B cell (primary cell): Measurements from ENCODE around the gene XPNPEP1. TPM values are rescaled to one million over a fixed set of nuclear protein-coding genes. Genes with fewer than 3 reads are reported as not detected.

Experiments
- ATAC-seq: fragments of 200-7000 bp; cut with Tn5 transposase; one replicate; pipeline ENCODE4 v1.10.0; 2021; ENCODE audit warnings: low read depth, mild to moderate bottlenecking, moderate number of reproducible peaks, moderate library complexity
- CTCF ChIA-PET: fragments of 350-600 bp; sonication (Branson Sonifier 250); formaldehyde crosslinking; loops from one replicate; lab custom pipeline; 2021; ENCODE audit warnings: antibody characterized with exemption, inconsistent platforms; lab: Charles Lee
- POLR2A ChIA-PET: fragments of 350-600 bp; sonication (Branson Sonifier 250); formaldehyde crosslinking; loops from one replicate; lab custom pipeline; 2021; ENCODE audit warnings: antibody characterized with exemption; lab: Charles Lee
- DNase-seq: peaks from one replicate; pipeline ENCODE4 v3.0.0; 2013
- H2AFZ ChIP-seq: 2 replicates; pipeline ENCODE4 v1.6.1; 2012; ENCODE audit warnings: mild to moderate bottlenecking, low read depth, low read length; ENCODE audit not compliant: insufficient read depth, poor library complexity, severe bottlenecking
- H3K27ac ChIP-seq, 2 donors: 1 replicate in 1 of 2; 2 replicates in 1 of 2; pipeline ENCODE4 v1.5.1; 2012 to 2013; ENCODE audit warnings: low read length in 2 of 2, mild to moderate bottlenecking in 2 of 2, moderate library complexity in 1 of 2
- H3K27me3 ChIP-seq, 4 experiments: fragments of 200-600 bp in 1 of 4; sonication (generic) in 1 of 4; replicated peaks in 1 of 4; 1 replicate in 2 of 4; 2 replicates in 2 of 4; pipeline versions ENCODE4 v1.6.1 to v1.7.0; 2013 to 2016; ENCODE audit warnings: low read length in 3 of 4, mild to moderate bottlenecking in 2 of 4, mixed read lengths in 1 of 4, moderate library complexity in 1 of 4; ENCODE audit not compliant: insufficient read depth in 4 of 4, control insufficient read depth in 3 of 4; ENCODE audit errors: control extremely low read depth in 1 of 4
- H3K36me3 ChIP-seq, 2 experiments: replicated peaks in 1 of 2; 1 replicate in 1 of 2; 2 replicates in 1 of 2; pipeline versions ENCODE4 v1.6.1 to v1.7.1; 2013; ENCODE audit warnings: low read length in 1 of 2; ENCODE audit not compliant: insufficient read depth in 2 of 2, control insufficient read depth in 1 of 2; ENCODE audit errors: control extremely low read depth in 1 of 2, extremely low read depth in 1 of 2
- H3K4me1 ChIP-seq, 2 donors: fragments of 200-600 bp in 1 of 2; sonication (generic) in 1 of 2; 1 replicate in 1 of 2; 2 replicates in 1 of 2; pipeline versions ENCODE4 v1.5.1 to v1.6.1; 2013 to 2017; ENCODE audit warnings: low read length in 2 of 2; ENCODE audit not compliant: control insufficient read depth in 2 of 2, insufficient read depth in 2 of 2
- H3K4me2 ChIP-seq: replicated peaks from 2 replicates; pipeline ENCODE3; 2012; ENCODE audit warnings: mild to moderate bottlenecking, low read depth, low read length; ENCODE audit not compliant: poor library complexity, severe bottlenecking
- H3K4me3 ChIP-seq, 5 experiments: fragments of 200-600 bp in 1 of 5; sonication (generic) in 1 of 5; 1 replicate in 3 of 5; 2 replicates in 2 of 5; pipeline versions ENCODE4 v1.5.1 to v1.7.0; 2011 to 2016; ENCODE audit warnings: low read length in 4 of 5, mild to moderate bottlenecking in 4 of 5, low read depth in 2 of 5, control low read depth in 1 of 5, moderate library complexity in 1 of 5; ENCODE audit not compliant: insufficient read depth in 1 of 5; ENCODE audit errors: control extremely low read depth in 1 of 5, extremely low read depth in 1 of 5
- H3K79me2 ChIP-seq: fragments of 200-600 bp; sonication (generic); one replicate; pipeline ENCODE4 v1.6.0; 2016; ENCODE audit warnings: low read length; ENCODE audit not compliant: control insufficient read depth, insufficient read depth
- H3K9ac ChIP-seq: fragments of 200-600 bp; sonication (generic); 2 replicates; pipeline ENCODE4 v1.6.1; 2017; ENCODE audit warnings: mild to moderate bottlenecking, low read length, moderate library complexity
- H3K9me3 ChIP-seq, 3 donors: one replicate each; pipeline versions ENCODE4 v1.6.1 to v1.7.1; 2013; ENCODE audit warnings: low read length in 2 of 3; ENCODE audit not compliant: control insufficient read depth in 2 of 3, insufficient read depth in 1 of 3; ENCODE audit errors: control extremely low read depth in 1 of 3
- H4K20me1 ChIP-seq: 2 replicates; pipeline ENCODE4 v1.6.0; 2012; ENCODE audit warnings: mild to moderate bottlenecking, low read length; ENCODE audit not compliant: insufficient read depth, control insufficient read depth, poor library complexity, severe bottlenecking
- H3K27ac Mint-ChIP-seq: one replicate; pipeline ENCODE4 v1.8.0; 2021; ENCODE audit warnings: mixed read lengths
- H3K27me3 Mint-ChIP-seq: one replicate; pipeline ENCODE4 v1.8.0; 2021; ENCODE audit warnings: mixed read lengths
- H3K4me1 Mint-ChIP-seq: one replicate; pipeline ENCODE4 v1.8.0; 2021; ENCODE audit warnings: mixed read lengths
- H3K4me3 Mint-ChIP-seq: one replicate; pipeline ENCODE4 v1.8.0; 2021; ENCODE audit warnings: mixed read lengths
- H3K9me3 Mint-ChIP-seq: one replicate; pipeline ENCODE4 v1.8.0; 2022; ENCODE audit warnings: mixed read lengths; ENCODE audit not compliant: insufficient read depth
- CTCF ChIP-seq: fragments of 200-600 bp; IDR thresholded peaks from one replicate; pipeline ENCODE4 v1.8.0; 2022; ENCODE audit warnings: antibody characterized with exemption, mild to moderate bottlenecking
- EZH2 ChIP-seq: IDR thresholded peaks from 2 replicates; pipeline ENCODE4 v1.6.1; 2012; ENCODE audit warnings: borderline replicate concordance, low read depth, mild to moderate bottlenecking, moderate library complexity, low read length; ENCODE audit not compliant: insufficient read depth, poor library complexity, severe bottlenecking
- WGBS: methylation state at CpG from one replicate; pipeline ENCODE4 v1.1.5; 2013; ENCODE audit warnings: missing lambda C conversion rate; ENCODE audit not compliant: insufficient coverage; 5-methylcytosine and 5-hydroxymethylcytosine counted together
- intact Hi-C: fragments of 100-400 bp; cut with micrococcal nuclease; formaldehyde crosslinking; loops from one replicate; pipeline ENCODE4 v1.10.0; 2022
- polyA plus RNA-seq: library from polyadenylated mRNA; depleted of rRNA; stranded (reverse); fragments of >200 nt; gene quantifications from 2 replicates; pipeline ENCODE4 v1.2.3, GENCODE V29; 2012
- total RNA-seq, 2 donors: library from RNA; stranded (reverse); fragments of 120-200 nt in 1 of 2; gene quantifications; 1 replicate in 1 of 2; 2 replicates in 1 of 2; pipeline versions ENCODE4 v1.2.3 to v1.2.4, GENCODE V29; 2013 to 2022

Gene XPNPEP1
- total and polyA plus RNA-seq, 2 donors (not counting 1 experiment from before 2014, with no cell fraction given) = 60.6 to 70.8 TPM

DNA sequence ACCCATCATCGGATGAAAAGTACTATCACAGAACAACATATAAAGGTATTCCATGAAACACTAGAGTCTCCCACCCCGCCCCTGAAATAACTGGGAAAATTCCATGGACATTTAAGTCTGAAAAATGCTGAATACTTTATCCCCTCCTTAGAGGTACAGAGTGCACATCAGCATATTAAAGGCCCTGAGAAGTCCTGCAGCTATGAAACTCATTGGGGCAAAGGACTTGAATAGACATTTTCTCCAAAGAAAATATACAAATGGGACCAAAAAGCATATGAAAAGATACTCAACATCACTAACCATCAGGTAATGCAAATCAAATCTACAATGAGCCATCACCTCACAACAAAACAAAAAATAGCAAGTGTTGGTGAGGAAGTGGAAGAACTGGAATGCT lies 18.9 kb downstream of the XPNPEP1 start:
- intact Hi-C loops = no loop called here
- ChIA-PET CTCF (interaction anchor here (0.6 kb wide), 1 partner anchor 51 kb away, joined by 3 read pairs; no protein-coding TSS in a partner anchor), POLR2A (no interaction called here)
- H3K27ac Mint-ChIP-seq = no peak overlapping the region
- WGBS = 90% methylated on average over 2 of the region's 2 CpGs
- peaks cover 2% of the 10 kb centered on the region for H3K9me3 Mint-ChIP-seq
- DNase-seq = no peak
- peaks cover 76% of the 10 kb centered on the region for H3K79me2 ChIP-seq
- H4K20me1 ChIP-seq = peaks cover 16% of the 10 kb centered on the region
- no peak for ATAC-seq
- peaks cover 4% of the 10 kb centered on the region in 2 donors for H3K4me1 ChIP-seq
- peaks cover 1 to 34% of the 10 kb centered on the region in 2 experiments for H3K36me3 ChIP-seq
- H3K4me1 Mint-ChIP-seq = peaks cover 19% of the 10 kb centered on the region
- no peak overlapping the region for H3K27ac ChIP-seq
- no peaks in the 10 kb centered on the region for H3K9me3 ChIP-seq
- H3K4me2 ChIP-seq = no peak overlapping the region
- TF ChIP-seq EZH2 (no peak), CTCF (no peak)
- H3K27me3 ChIP-seq = no peaks in the 10 kb centered on the region
- no peak overlapping the region for H3K4me3 ChIP-seq
- H2AFZ ChIP-seq = no peak overlapping the region
- H3K4me3 Mint-ChIP-seq = no peak overlapping the region
- H3K9ac ChIP-seq = no peak overlapping the region
- no peaks in the 10 kb centered on the region for H3K27me3 Mint-ChIP-seq

DNA sequence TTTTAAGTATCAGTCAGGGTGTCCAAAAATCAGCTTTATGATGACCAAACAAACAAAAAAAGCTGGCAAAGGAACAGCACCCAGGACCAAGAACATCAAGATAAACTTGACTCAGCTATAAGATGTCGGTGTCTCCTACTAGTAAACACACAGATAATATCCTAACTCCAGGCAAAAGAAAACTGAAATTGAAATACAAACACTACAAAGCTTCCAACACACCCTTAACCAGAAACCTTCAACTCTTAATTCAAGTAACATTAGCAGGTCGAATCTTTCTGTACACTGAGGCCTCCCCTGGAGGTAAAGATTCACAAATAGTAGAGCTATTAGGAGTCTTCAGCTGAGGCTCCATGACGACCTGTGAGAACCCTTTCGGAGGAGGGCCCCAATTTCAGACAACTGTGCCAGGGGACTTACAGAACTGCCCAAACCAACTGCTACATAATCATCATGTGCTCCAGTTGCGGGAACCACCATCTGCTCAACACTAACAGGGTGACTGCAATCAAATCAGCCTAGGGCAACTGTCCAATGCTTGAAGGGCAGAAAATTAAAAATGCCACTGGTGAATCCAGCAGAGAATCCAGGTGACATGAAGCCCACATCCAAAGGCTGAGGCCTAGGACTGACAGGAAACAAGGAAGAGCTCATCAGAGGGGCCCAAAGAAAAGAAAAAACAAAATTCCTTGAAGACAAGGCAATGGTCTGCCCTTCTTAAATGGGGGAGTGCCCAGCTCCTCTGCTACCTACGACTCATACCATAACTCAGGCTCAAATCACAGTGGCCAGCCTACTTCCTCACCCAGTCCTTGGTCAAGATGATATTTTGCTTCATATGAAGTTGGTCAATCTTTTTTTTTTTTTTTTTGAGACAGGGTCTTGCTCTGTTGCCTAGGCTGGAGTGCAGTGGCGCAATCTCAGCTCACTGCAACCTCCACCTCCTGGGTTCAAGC lies 20.0 kb downstream of the XPNPEP1 start:
- Mint-ChIP-seq H3K4me1 (peaks cover 19% of the 10 kb centered on the region), H3K27me3 (no peaks in the 10 kb centered on the region), H3K4me3 (peak overlapping the region; percentile 6), H3K27ac (no peak overlapping the region), H3K9me3 (peaks cover 2% of the 10 kb centered on the region)
- Histone ChIP-seq H4K20me1 (peaks cover 20% of the 10 kb centered on the region), H2AFZ (no peak overlapping the region), H3K4me3 (no peak overlapping the region), H3K9me3 (no peaks in the 10 kb centered on the region), H3K27ac (no peak overlapping the region), H3K27me3 (no peaks in the 10 kb centered on the region), H3K4me1 (peaks cover 4% of the 10 kb centered on the region in 2 donors), H3K36me3 (peaks cover 1 to 40% of the 10 kb centered on the region in 2 experiments), H3K9ac (no peak overlapping the region), H3K79me2 (peaks cover 81% of the 10 kb centered on the region), H3K4me2 (no peak overlapping the region)
- no peak for DNase-seq
- ChIA-PET POLR2A (interaction anchor here (1.0 kb wide), 1 partner anchor 9 kb away, joined by 3 read pairs; no protein-coding TSS in a partner anchor), CTCF (interaction anchor here (0.6 to 1.8 kb wide), 2 partner anchors 19 to 52 kb away, joined by 3 to 12 read pairs; no protein-coding TSS in a partner anchor)
- WGBS = 100% methylated on average over 2 of the region's 7 CpGs
- ATAC-seq = no peak
- intact Hi-C loops = no loop called here
- no peak for TF ChIP-seq CTCF
- no peak for TF ChIP-seq EZH2
